Loucy (cell line): ENCODE measurements around the gene CDC42EP2.

ENCODE experiments used
- H2AFZ ChIP-seq: fragments of 200-600 bp; sonication (generic); 2 replicates; pipeline ENCODE4 v1.6.0; 2016; ENCODE audit warnings: antibody characterized with exemption, mild to moderate bottlenecking, low read length, moderate library complexity
- H3F3A ChIP-seq: fragments of 200-600 bp; 2 replicates; pipeline ENCODE4 v1.6.0; 2016; ENCODE audit warnings: antibody characterized with exemption, low read depth, mild to moderate bottlenecking
- H3K27me3 ChIP-seq: fragments of 200-600 bp; sonication (generic); 2 replicates; pipeline ENCODE4 v1.6.1; 2014; ENCODE audit warnings: low read length, mild to moderate bottlenecking; ENCODE audit not compliant: insufficient read depth, poor library complexity, severe bottlenecking
- H3K36me3 ChIP-seq: fragments of 200-600 bp; sonication (generic); 2 replicates; pipeline ENCODE4 v1.6.1; 2016; ENCODE audit warnings: low read length; ENCODE audit not compliant: insufficient read depth
- H3K4me1 ChIP-seq: fragments of 200-600 bp; sonication (generic); 2 replicates; pipeline ENCODE4 v1.5.1; 2014; ENCODE audit warnings: low read length, mild to moderate bottlenecking; ENCODE audit not compliant: insufficient read depth, poor library complexity, severe bottlenecking
- H3K4me2 ChIP-seq: fragments of 200-600 bp; sonication (generic); 2 replicates; pipeline ENCODE4 v1.6.0; 2014; ENCODE audit warnings: antibody characterized with exemption, low read length, low read depth, mild to moderate bottlenecking; ENCODE audit not compliant: poor library complexity, severe bottlenecking
- H3K4me3 ChIP-seq: fragments of 200-600 bp; sonication (generic); 2 replicates; pipeline ENCODE4 v1.5.1; 2014; ENCODE audit warnings: low read length, mild to moderate bottlenecking, mixed read lengths; ENCODE audit not compliant: poor library complexity, severe bottlenecking
- H3K79me2 ChIP-seq: fragments of 200-600 bp; sonication (generic); 2 replicates; pipeline ENCODE4 v1.6.1; 2014; ENCODE audit warnings: low read length; ENCODE audit not compliant: insufficient read depth
- H3K9ac ChIP-seq: fragments of 200-600 bp; sonication (generic); 2 replicates; pipeline ENCODE4 v1.6.0; 2014; ENCODE audit warnings: mild to moderate bottlenecking, low read depth, low read length, moderate library complexity; ENCODE audit not compliant: poor library complexity, severe bottlenecking
- H3K9me2 ChIP-seq: fragments of 200-600 bp; sonication (generic); replicated peaks from 2 replicates; pipeline ENCODE4 v1.6.1; 2016; ENCODE audit warnings: low read depth, low read length, mixed read lengths
- H3K9me3 ChIP-seq: fragments of 200-600 bp; sonication (generic); 2 replicates; pipeline ENCODE4 v1.6.1; 2014; ENCODE audit warnings: mild to moderate bottlenecking, antibody characterized with exemption, low read length, low read depth; ENCODE audit not compliant: insufficient read depth
- H4K20me1 ChIP-seq: fragments of 200-600 bp; sonication (generic); 2 replicates; pipeline ENCODE4 v1.6.0; 2014; ENCODE audit warnings: antibody characterized with exemption, low read length, mild to moderate bottlenecking; ENCODE audit not compliant: insufficient read depth, poor library complexity, severe bottlenecking
- CTCF ChIP-seq: fragments of 200-600 bp; sonication (generic); conservative IDR thresholded peaks from 2 replicates; pipeline ENCODE4 v1.5.1; 2014; ENCODE audit warnings: mild to moderate bottlenecking, antibody characterized with exemption, low read length
- EZH2phosphoT487 ChIP-seq: fragments of 200-600 bp; IDR thresholded peaks from 2 replicates; pipeline ENCODE4 v1.6.1; 2018; ENCODE audit warnings: antibody characterized with exemption, mild to moderate bottlenecking, moderate library complexity, borderline replicate concordance

The CDC42EP2 gene

GRCh38 chr11:65327021-65327420 is 12.4 kb downstream of the CDC42EP2 start:
- H3K9me2 ChIP-seq, result no peaks in the 10 kb centered on the region
- no peaks in the 10 kb centered on the region for H3K36me3 ChIP-seq
- H3K27me3 ChIP-seq, result no peaks in the 10 kb centered on the region
- H2AFZ ChIP-seq, result no peak overlapping the region
- no peaks in the 10 kb centered on the region for H4K20me1 ChIP-seq
- no peaks in the 10 kb centered on the region for H3K9me3 ChIP-seq
- H3K4me3 ChIP-seq, result no peak overlapping the region
- no peak for TF ChIP-seq CTCF
- TF ChIP-seq EZH2phosphoT487, result no peak
- H3K9ac ChIP-seq, result no peak overlapping the region
- no peaks in the 10 kb centered on the region for H3F3A ChIP-seq
- H3K4me2 ChIP-seq, result no peak overlapping the region
- no peaks in the 10 kb centered on the region for H3K4me1 ChIP-seq
- H3K79me2 ChIP-seq, result no peaks in the 10 kb centered on the region

- Histone ChIP-seq H4K20me1 (peaks cover 4% of the 10 kb centered on the region), H3K9me2 (no peaks in the 10 kb centered on the region), H3K9ac (no peak overlapping the region), H3K36me3 (no peaks in the 10 kb centered on the region), H2AFZ (peak overlapping the region; percentile 65; the same call in 1 of the 2 replicates), H3F3A (no peaks in the 10 kb centered on the region), H3K4me2 (no peak overlapping the region), H3K4me3 (no peak overlapping the region), H3K9me3 (no peaks in the 10 kb centered on the region), H3K27me3 (no peaks in the 10 kb centered on the region), H3K79me2 (peaks cover 8% of the 10 kb centered on the region), H3K4me1 (peaks cover 3% of the 10 kb centered on the region)
- TF ChIP-seq CTCF (no peak), EZH2phosphoT487 (no peak)
These were observed 14.8 kb downstream of the CDC42EP2 start for GRCh38 chr11:65329478-65329877.

GRCh38 chr11:65329944-65330403 is 15.3 kb downstream of the CDC42EP2 start:
- Histone ChIP-seq H3K9me2 (no peaks in the 10 kb centered on the region), H3K4me1 (peaks cover 8% of the 10 kb centered on the region), H3K27me3 (no peaks in the 10 kb centered on the region), H3K79me2 (peaks cover 13% of the 10 kb centered on the region), H4K20me1 (peaks cover 9% of the 10 kb centered on the region), H3K4me3 (no peak overlapping the region), H3F3A (no peaks in the 10 kb centered on the region), H3K4me2 (no peak overlapping the region), H3K9me3 (no peaks in the 10 kb centered on the region), H2AFZ (peak overlapping the region; percentile 65; the same call in 1 of the 2 replicates), H3K36me3 (no peaks in the 10 kb centered on the region), H3K9ac (no peak overlapping the region)
- TF ChIP-seq EZH2phosphoT487 (no peak), CTCF (peak; percentile 77)
